Large intestine (tissue), 12 donors: ENCODE results near the gene HDAC11. TPM values are rescaled to one million over a fixed set of nuclear protein-coding genes. Genes with fewer than 3 reads are reported as not detected.
A peak's percentile ranks its signal among the peaks of the same experiment; 100 is the strongest.
"Not testable (repeated sequence)": the region's sequence is repeated elsewhere in the genome, so short reads cannot be mapped to it uniquely, and the experiment has no call there.

ENCODE experiments used
- DNase-seq, 2 donors: peaks; one replicate each; pipeline versions ENCODE4 v3.0.0 to v3.0.0-alpha.2; 2013
- H3K27ac ChIP-seq: one replicate; pipeline ENCODE4 v1.5.1; 2013; ENCODE audit warnings: low read length
- H3K27me3 ChIP-seq: 2 replicates; pipeline ENCODE4 v1.6.1; 2013; ENCODE audit warnings: low read length; ENCODE audit not compliant: control insufficient read depth, insufficient read depth
- H3K36me3 ChIP-seq: 2 replicates; pipeline ENCODE4 v1.6.1; 2013; ENCODE audit warnings: low read length; ENCODE audit not compliant: control insufficient read depth, insufficient read depth
- H3K4me1 ChIP-seq: one replicate; pipeline ENCODE4 v1.6.1; 2013; ENCODE audit warnings: low read length; ENCODE audit not compliant: control insufficient read depth, insufficient read depth
- H3K4me3 ChIP-seq: one replicate; pipeline ENCODE4 v1.5.1; 2013; ENCODE audit warnings: low read length
- H3K9me3 ChIP-seq: one replicate; pipeline ENCODE4 v1.6.1; 2013; ENCODE audit warnings: mild to moderate bottlenecking, low read depth, low read length, moderate library complexity; ENCODE audit not compliant: control insufficient read depth
- WGBS: methylation state at CpG from one replicate; pipeline ENCODE4 v1.1.5; 2013; ENCODE audit warnings: low lambda C conversion rate; ENCODE audit not compliant: insufficient coverage; 5-methylcytosine and 5-hydroxymethylcytosine counted together
- long read RNA-seq, 11 donors: transcript quantifications; one replicate each; lab custom pipeline, GENCODE V29; 2026
- polyA plus RNA-seq: library from polyadenylated mRNA; unstranded; fragments of 120-200 nt; gene quantifications from one replicate; pipeline ENCODE4 v1.2.1, GENCODE V29; 2013

The HDAC11 gene
- polyA plus RNA-seq = 16.7 TPM
- long read RNA-seq, donor 1, partial matches to known transcripts = 0 of 3 reads
- long read RNA-seq, donor 1, other reads (novel, unspliced or antisense) = 0 of 3 reads
- long read RNA-seq, donor 2, partial matches to known transcripts = 0 of 1 reads
- long read RNA-seq, donor 2, other reads (novel, unspliced or antisense) = 0 of 1 reads
- long read RNA-seq, donor 3 = 0 reads
- long read RNA-seq, donor 4 = 0 reads
- long read RNA-seq, donor 5, partial matches to known transcripts = 0 of 3 reads
- long read RNA-seq, donor 5, other reads (novel, unspliced or antisense) = 0 of 3 reads
- long read RNA-seq, donor 6, partial matches to known transcripts = 0 of 2 reads
- long read RNA-seq, donor 6, other reads (novel, unspliced or antisense) = 0 of 2 reads
- long read RNA-seq, donor 7, partial matches to known transcripts = 0 of 1 reads
- long read RNA-seq, donor 7, other reads (novel, unspliced or antisense) = 0 of 1 reads
- long read RNA-seq, donor 8, transcript HDAC11-201 (10 exons, 2,960 nt) = major isoform, 7 of 7 reads
- long read RNA-seq, donor 8, partial matches to known transcripts = 0 of 7 reads
- long read RNA-seq, donor 8, other reads (novel, unspliced or antisense) = 0 of 7 reads
- long read RNA-seq, donor 9, partial matches to known transcripts = 7 of 11 reads
- long read RNA-seq, donor 9, other reads (novel, unspliced or antisense) = 0 of 11 reads
- long read RNA-seq, donor 10, partial matches to known transcripts = 0 of 5 reads
- long read RNA-seq, donor 10, other reads (novel, unspliced or antisense) = 0 of 5 reads
- long read RNA-seq, donor 11, partial matches to known transcripts = 0 of 1 reads
- long read RNA-seq, donor 11, other reads (novel, unspliced or antisense) = 0 of 1 reads

DNA sequence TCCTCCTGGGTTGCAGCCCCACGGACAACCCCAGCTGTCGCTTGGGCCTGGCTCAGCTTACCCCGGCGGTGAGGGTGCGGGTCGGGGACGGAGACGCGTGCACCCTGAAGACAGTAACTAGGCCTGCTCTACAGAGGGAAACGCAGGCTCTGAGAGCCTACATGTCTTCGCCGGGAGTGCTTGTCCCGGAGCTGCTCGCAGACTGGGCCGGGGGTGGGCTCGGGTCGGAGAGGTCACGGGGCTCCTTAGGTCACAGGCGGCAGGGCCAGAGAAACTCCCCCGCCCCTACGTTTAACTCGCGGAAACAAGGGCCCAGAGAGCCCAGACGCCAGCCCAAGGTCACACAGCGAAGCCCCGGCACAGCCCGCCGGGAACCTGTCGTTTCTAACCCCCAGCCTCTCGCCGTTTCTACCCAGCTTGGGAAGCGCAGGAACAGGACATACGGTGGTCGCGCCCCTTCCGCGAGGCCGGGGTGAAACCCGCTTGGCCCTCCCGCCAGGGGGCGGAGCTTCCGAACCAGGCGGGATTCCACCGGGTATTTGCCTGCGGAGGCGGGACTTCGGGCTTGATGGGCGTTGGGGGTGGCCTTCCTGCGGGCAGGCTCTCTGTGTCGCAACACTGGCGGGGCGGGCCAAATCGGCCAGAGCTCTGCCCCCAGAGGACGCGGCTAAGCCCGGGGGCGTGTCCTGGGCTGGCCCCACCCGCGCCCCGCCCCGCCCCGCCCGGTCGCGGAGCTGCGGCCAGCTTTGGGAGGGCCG lies at the start of gene HDAC11:
TSS of gene HDAC11 (plus strand) at position 725 of the 758 bp plus-strand sequence. CDS start 42 bp downstream, outside the sequence.
- H3K4me3 ChIP-seq = peak within 1 kb of the TSS; percentile 80
- H3K36me3 ChIP-seq = no peaks in the 10 kb centered on the region
- no peaks in the 10 kb centered on the region for H3K27me3 ChIP-seq
- no peaks in the 10 kb centered on the region for H3K9me3 ChIP-seq
- peak within 1 kb of the TSS; percentile 85 for H3K27ac ChIP-seq
- peak; percentile 98 to 99 for DNase-seq
- peaks cover 44% of the 10 kb centered on the region for H3K4me1 ChIP-seq
- no CpG with 5 or more reads among the region's 67 CpGs for WGBS

GRCh38 chr3:13430411-13430875 lies 49.7 kb upstream of the HDAC11 start:
- not testable (repeated sequence) for H3K27ac ChIP-seq, H3K36me3 ChIP-seq, H3K9me3 ChIP-seq, H3K27me3 ChIP-seq, H3K4me1 ChIP-seq, DNase-seq, H3K4me3 ChIP-seq
- WGBS = no CpG with 5 or more reads among the region's 2 CpGs

DNA sequence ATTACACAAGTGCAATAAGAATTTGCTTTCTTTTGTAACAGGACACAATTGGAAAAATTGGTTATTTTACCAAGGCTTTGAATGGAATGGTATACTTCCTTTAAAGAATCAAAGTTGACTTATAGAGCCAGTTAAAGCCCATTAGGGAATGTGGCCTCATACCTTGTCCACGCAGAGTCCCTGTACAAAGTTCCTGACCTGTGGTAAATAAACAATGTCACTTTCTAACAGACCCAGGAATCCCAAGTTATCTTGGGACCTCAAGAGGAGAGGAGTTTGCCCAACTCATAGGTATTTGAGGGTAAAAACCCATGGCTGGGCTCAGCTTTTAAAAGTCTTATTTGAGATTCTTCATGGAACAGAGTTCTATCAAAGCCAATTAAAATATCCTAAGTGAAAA lies 48.0 kb upstream of the HDAC11 start:
- no peak overlapping the region for H3K27ac ChIP-seq
- H3K27me3 ChIP-seq = no peaks in the 10 kb centered on the region
- DNase-seq = no peak
- H3K4me3 ChIP-seq = no peak overlapping the region
- WGBS = no CpG with 5 or more reads among the region's 1 CpG
- no peaks in the 10 kb centered on the region for H3K9me3 ChIP-seq
- no peaks in the 10 kb centered on the region for H3K4me1 ChIP-seq
- no peaks in the 10 kb centered on the region for H3K36me3 ChIP-seq

- H3K27me3 ChIP-seq = no peaks in the 10 kb centered on the region
- no peak overlapping the region for H3K27ac ChIP-seq
- no peak for DNase-seq
- no peaks in the 10 kb centered on the region for H3K4me1 ChIP-seq
- H3K9me3 ChIP-seq = no peaks in the 10 kb centered on the region
- no peak overlapping the region for H3K4me3 ChIP-seq
- WGBS = no CpG with 5 or more reads among the region's 5 CpGs
- H3K36me3 ChIP-seq = no peaks in the 10 kb centered on the region
Measured at GRCh38 chr3:13433912-13434311, 46.2 kb upstream of the HDAC11 start.

GRCh38 chr3:13436213-13436612 lies 43.9 kb upstream of the HDAC11 start:
- H3K27me3 ChIP-seq, H3K4me3 ChIP-seq, H3K4me1 ChIP-seq, H3K36me3 ChIP-seq, H3K27ac ChIP-seq, H3K9me3 ChIP-seq, DNase-seq: not testable (repeated sequence)
- no CpG with 5 or more reads among the region's 4 CpGs for WGBS

- Histone ChIP-seq H3K4me3 (no peak overlapping the region), H3K4me1 (no peaks in the 10 kb centered on the region), H3K27ac (no peak overlapping the region), H3K36me3 (no peaks in the 10 kb centered on the region), H3K9me3 (no peaks in the 10 kb centered on the region), H3K27me3 (no peaks in the 10 kb centered on the region)
- DNase-seq = peak in 1 of 2 donors; percentile 70
- WGBS = no CpG with 5 or more reads among the region's 4 CpGs
Measured at GRCh38 chr3:13440204-13440817, 39.8 kb upstream of the HDAC11 start.

DNA sequence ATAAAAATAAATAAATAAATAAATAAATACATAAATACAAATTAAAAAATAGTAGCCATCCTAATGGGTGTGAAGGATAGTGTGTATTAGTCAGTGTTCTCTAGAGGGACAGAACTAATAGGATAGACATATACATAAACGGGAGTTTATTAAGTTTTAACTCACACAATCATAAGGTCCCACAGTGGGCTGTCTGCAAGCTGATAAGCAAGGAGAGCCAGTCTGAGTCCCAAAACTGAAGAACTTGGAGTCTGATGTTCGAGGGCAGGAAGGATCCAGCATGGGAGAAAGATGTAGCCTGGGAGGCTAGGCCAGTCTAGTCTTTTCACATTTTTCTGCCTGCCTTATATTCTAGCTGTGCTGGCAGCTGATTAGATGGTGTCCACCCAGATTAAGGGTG lies 37.2 kb upstream of the HDAC11 start:
- H3K4me3 ChIP-seq, DNase-seq, H3K36me3 ChIP-seq, H3K4me1 ChIP-seq, H3K27ac ChIP-seq, H3K27me3 ChIP-seq, H3K9me3 ChIP-seq: not testable (repeated sequence)
- no CpG with 5 or more reads among the region's 2 CpGs for WGBS

GRCh38 chr3:13451301-13451673 lies 28.8 kb upstream of the HDAC11 start:
- no peaks in the 10 kb centered on the region for H3K9me3 ChIP-seq

DNA sequence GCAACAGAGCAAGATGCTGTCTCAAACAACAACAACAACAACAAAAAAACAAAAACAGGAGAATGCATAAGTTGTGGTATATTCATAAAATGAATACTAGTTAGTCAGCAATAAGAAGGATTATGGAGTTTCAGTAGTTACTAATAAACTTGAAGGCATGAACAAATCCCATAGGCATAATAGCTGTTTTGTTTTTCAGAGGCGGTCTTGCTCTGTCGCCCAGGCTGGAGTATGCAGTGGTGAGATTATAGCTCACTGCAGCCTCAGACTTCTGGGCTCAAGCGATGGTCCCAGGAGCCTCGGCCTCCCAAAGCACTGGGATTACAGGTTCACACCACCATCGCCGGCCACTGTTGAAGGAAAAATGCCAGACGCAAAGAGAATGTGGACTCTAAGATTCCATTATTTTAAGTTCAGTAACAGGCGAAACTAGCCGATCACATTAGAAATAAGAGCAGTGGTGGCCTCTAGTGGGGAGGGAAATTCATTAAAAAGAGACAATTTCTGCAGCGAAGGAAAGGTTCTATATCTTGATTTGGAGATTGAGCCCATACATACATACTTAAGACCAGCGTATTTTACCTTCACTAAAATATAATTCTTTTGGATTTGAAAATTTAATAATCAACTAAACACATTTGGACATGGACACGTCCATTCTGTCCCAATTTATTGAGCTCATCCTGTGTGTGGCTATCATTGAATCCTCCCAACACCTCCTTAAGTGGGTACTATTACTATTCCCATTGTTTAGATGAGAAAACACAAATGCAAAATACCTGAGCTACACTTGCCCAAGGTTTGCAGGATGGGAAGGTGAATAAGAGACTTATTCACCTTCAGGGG lies 27.4 kb upstream of the HDAC11 start:
- Histone ChIP-seq H3K9me3 (no peaks in the 10 kb centered on the region), H3K4me3 (peak overlapping the region; percentile 66), H3K36me3 (no peaks in the 10 kb centered on the region), H3K4me1 (no peaks in the 10 kb centered on the region), H3K27me3 (no peaks in the 10 kb centered on the region), H3K27ac (peak overlapping the region; percentile 91)
- no CpG with 5 or more reads among the region's 12 CpGs for WGBS
- peak in 1 of 2 donors; percentile 68 for DNase-seq

More at GRCh38 chr3:13451301-13451673, 28.8 kb upstream of the HDAC11 start:
- Histone ChIP-seq H3K27ac (peak overlapping the region; percentile 91), H3K4me1 (no peaks in the 10 kb centered on the region), H3K27me3 (no peaks in the 10 kb centered on the region), H3K36me3 (no peaks in the 10 kb centered on the region), H3K4me3 (peak overlapping the region; percentile 66)
- WGBS = 0% methylated on average over 1 of the region's 7 CpGs
- no peak for DNase-seq
